Activated T-cell treated with anti-CD3 and anti-CD28 coated beads, Interleukin-2, amount 50 U/mL, for 24 hours (primary cell): ENCODE results near the gene SCYL1.
"Not testable (repeated sequence)": the region's sequence is repeated elsewhere in the genome, so short reads cannot be mapped to it uniquely, and the experiment has no call there.

Source experiments
- DNase-seq: peaks from one replicate; pipeline ENCODE4 v3.0.0-alpha.2; 2020
- H3K27ac Mint-ChIP-seq: 2 replicates; pipeline ENCODE4 v1.8.0; 2020; ENCODE audit warnings: mild to moderate bottlenecking, mixed read lengths
- H3K27me3 Mint-ChIP-seq: 2 replicates; pipeline ENCODE4 v1.8.0; 2020; ENCODE audit warnings: mixed read lengths
- H3K36me3 Mint-ChIP-seq: 2 replicates; pipeline ENCODE4 v1.8.0; 2020; ENCODE audit warnings: low read depth, mixed read lengths
- H3K4me1 Mint-ChIP-seq: 2 replicates; pipeline ENCODE4 v1.8.0; 2020; ENCODE audit warnings: low read depth, mixed read lengths
- H3K4me3 Mint-ChIP-seq: 2 replicates; pipeline ENCODE4 v1.8.0; 2020; ENCODE audit warnings: mild to moderate bottlenecking, moderate library complexity, mixed read lengths
- H3K9me3 Mint-ChIP-seq: 2 replicates; pipeline ENCODE4 v1.8.0; 2020; ENCODE audit warnings: mixed read lengths

SCYL1 gene

DNA sequence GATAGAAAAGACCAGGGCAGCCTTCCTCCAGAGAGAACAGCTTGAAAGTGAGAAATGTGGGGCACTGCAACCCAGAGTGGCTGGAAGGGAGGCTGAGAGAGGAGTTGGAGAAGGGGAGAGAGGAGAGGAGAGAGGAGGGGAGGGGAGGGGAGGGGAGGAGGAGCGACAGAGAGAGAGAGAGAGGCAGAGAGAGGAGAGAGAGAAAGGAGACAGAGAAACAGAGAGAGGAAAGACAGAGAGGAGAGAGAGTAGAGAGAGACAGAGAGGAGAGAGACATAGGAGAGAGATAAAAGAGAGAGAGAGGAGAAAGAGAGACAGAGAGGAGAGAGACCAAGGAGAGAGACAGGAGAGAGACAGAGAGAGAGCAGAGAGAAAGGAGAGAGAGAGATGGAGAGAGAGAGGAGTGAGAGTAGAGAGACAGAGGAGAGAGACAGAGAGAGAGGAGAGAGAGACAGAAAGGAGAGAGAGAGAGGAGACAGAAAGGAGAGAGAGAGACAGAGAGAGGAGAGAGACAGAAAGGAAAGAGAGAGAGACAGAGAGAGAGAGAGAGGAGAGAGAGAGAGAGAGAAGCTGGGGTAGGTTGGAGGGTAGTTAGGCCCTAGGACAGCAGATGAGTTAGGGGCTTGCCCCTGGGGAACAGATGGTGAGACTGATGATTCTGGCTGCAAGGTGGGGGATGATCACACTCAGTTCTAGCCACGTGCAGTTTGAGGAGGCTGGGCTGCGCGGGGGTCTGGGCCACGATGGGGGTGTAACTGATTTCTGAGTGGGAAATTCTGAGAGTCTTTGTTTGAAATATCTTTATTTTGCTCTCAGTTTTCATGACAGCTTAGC lies 8.5 kb upstream of the SCYL1 start:
- H3K27ac Mint-ChIP-seq, result peak overlapping the region; percentile 75

DNA sequence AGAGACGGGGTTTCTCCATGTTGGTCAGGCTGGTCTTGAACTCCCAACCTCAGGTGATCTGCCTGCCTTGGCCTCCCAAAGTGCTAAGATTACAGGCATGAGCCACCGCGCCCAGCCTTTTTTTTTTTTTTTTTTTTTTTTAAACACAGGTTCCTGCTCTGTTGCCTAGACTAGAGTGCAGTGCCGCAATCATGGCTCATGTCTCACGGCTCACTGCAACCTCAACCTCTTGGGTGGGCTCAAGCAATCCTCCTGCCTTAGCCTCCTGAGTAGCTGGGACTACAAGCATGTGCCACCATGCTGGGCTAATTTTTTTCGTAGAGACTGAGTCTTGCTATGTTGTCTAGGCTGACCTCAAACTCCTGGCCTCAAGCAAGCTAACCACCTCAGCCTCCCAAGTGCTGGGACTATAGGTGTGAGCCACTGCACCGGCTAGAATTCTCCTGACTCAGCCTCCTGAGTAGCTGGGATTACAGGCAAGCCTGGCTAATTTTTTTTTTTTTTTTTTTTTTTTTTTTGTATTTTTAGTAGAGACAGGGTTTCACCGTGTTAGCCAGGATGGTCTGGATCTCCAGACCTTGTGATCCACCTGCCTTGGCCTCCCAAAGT lies 5.8 kb upstream of the SCYL1 start:
- H3K4me1 Mint-ChIP-seq, result peaks cover 35% of the 10 kb centered on the region
- not testable (repeated sequence) for DNase-seq, H3K36me3 Mint-ChIP-seq, H3K4me3 Mint-ChIP-seq, H3K27ac Mint-ChIP-seq, H3K9me3 Mint-ChIP-seq, H3K27me3 Mint-ChIP-seq

More for the DNA sequence above, 8.5 kb upstream of the SCYL1 start:
- no peaks in the 10 kb centered on the region for H3K27me3 Mint-ChIP-seq
- H3K36me3 Mint-ChIP-seq, result no peaks in the 10 kb centered on the region
- no peak for DNase-seq
- no peaks in the 10 kb centered on the region for H3K9me3 Mint-ChIP-seq
- peaks cover 9% of the 10 kb centered on the region for H3K4me1 Mint-ChIP-seq
- no peak overlapping the region for H3K4me3 Mint-ChIP-seq

DNA sequence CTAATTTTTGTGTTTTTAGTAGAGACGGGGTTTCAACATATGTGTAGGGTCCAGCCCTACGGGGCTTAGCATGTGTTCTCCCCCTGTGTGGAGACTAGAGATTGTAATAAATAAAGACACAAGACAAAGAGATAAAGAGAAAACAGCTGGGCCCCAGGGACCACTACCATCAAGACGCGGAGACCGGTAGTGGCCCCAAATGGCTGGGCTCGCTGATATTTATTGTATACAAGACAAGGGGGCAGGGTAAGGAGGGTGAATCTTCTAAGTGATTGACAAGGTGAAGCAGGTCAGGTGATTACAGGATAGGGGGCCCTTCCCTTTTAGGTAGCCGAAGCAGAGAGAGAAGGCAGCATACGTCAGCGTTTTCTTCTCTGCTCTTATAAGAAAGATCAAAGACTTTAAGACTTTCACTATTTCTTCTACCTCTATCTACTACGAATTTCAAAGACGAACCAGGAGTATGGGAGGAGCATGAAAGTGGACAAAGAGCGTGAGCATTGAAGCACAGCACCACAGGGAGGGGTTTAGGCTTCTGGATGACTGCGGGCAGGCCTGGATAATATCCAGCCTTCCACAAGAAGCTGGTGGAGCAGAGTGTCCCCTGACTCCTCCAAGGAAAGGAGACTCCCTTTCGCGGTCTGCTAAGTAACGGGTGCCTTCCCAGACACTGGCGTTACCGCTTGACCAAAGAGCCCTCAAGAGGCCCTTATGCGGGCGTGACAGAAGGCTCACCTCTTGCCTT lies 2.9 kb upstream of the SCYL1 start:
- H3K27me3 Mint-ChIP-seq, DNase-seq, H3K9me3 Mint-ChIP-seq: not testable (repeated sequence)
- Mint-ChIP-seq H3K4me1 (peaks cover 47% of the 10 kb centered on the region), H3K36me3 (peaks cover 17% of the 10 kb centered on the region), H3K27ac (peak overlapping the region; percentile 42), H3K4me3 (peak overlapping the region; percentile 70)

DNA sequence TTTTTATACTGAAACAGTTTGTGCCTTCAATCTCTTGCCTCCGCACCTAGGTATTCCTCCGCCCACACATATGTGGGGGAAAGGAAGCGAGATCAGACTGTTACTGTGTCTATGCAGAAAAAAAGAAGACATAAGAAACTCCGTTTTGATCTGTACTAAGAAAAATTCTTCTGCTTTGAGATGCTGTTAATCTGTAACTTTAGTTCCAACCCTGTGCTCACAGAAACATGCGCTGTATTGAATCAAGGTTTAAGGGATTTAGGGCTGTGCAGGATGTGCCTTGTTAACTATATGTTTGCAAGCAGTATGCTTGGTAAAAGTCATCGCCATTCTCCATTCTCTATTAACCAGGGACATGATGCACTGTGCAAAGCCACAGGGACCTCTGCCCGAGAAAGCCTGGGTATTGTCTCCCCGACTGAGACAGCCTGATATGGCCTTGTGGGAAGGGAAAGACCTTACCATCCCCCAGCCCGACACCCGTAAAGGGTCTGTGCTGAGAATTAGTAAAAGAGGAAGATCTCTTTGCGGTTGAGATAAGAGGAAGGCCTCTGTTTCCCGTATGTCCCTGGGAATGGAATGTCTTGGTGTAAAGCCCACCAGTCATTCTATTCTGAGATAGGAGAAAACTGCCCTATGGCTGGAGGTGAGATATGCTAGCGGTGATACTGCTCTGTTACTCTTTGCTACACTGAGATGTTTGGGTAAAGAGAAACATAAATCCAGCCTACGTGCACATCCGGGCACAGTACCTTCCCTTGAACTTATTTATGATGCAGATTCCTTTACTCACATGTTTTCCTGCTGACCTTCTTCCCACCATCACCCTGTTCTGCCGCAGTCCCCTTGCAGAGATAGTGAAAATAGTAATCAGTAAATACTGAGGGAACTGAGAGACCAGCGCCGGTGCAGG lies 1.9 kb upstream of the SCYL1 start:
- Mint-ChIP-seq H3K36me3 (peaks cover 26% of the 10 kb centered on the region), H3K27ac (peak overlapping the region; percentile 86), H3K4me1 (peaks cover 51% of the 10 kb centered on the region), H3K4me3 (peak overlapping the region; percentile 70)
- not testable (repeated sequence) for H3K27me3 Mint-ChIP-seq, DNase-seq, H3K9me3 Mint-ChIP-seq

DNA sequence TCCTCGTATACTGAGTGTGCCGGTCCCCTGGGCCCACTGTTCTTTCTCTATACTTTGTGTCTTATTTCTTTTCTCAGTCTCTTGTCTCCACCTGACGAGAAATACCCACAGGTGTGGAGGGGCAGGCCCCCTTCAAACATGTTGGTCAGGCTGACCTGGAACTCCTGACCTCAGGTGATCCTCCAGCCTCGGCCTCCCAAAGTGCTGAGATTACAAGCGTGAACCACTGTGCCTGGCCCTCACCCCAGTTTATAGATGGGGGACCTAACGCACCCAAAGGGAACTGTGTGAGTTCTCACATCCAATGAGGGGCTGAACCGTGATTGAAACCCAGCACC lies 1.3 kb upstream of the SCYL1 start:
- Mint-ChIP-seq H3K4me1 (peaks cover 51% of the 10 kb centered on the region), H3K4me3 (peak overlapping the region; percentile 70), H3K27ac (peak overlapping the region; percentile 86), H3K36me3 (peaks cover 30% of the 10 kb centered on the region)
- H3K27me3 Mint-ChIP-seq, H3K9me3 Mint-ChIP-seq, DNase-seq: not testable (repeated sequence)

DNA sequence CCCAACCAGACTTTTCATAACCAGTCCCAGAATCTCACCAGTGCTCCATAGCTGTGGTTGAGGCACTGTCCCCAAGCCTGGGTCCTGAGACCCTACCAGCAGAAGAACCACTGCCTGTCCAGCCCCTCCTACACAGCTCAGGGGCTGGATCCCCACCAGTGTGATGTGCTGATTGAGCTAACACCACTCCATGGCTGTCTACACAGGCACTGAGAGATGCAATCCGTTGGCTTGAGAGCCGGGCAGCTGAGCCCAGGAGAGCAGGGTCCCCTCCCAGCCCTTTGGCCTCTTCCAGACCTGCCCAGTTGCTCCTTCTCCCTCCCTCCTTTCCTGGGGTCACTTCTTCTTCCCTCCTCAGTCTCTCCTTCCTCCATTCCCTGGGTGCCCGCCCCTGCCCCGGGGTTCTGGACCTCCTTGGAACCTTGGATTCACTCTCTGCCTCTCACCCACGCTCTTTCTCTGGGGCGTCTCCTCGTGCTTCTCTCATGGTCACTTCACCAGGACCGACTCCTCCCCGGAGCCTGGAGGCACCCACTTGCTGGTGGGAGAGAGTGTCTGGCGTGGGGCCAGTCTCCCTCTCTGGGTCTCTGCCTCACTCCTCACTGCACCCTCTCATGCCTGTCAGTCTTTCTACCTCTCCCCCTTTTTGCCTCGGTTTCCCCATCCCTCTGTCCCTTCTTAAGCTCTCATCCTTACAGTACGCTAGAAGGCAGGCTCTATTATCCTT lies 706 bp upstream of the SCYL1 start:
- DNase-seq, result no peak
- peaks cover 55% of the 10 kb centered on the region for H3K4me1 Mint-ChIP-seq
- H3K27ac Mint-ChIP-seq, result peak overlapping the region; percentile 86
- no peaks in the 10 kb centered on the region for H3K9me3 Mint-ChIP-seq
- H3K36me3 Mint-ChIP-seq, result peaks cover 34% of the 10 kb centered on the region
- H3K4me3 Mint-ChIP-seq, result peak overlapping the region; percentile 70
- no peaks in the 10 kb centered on the region for H3K27me3 Mint-ChIP-seq

DNA sequence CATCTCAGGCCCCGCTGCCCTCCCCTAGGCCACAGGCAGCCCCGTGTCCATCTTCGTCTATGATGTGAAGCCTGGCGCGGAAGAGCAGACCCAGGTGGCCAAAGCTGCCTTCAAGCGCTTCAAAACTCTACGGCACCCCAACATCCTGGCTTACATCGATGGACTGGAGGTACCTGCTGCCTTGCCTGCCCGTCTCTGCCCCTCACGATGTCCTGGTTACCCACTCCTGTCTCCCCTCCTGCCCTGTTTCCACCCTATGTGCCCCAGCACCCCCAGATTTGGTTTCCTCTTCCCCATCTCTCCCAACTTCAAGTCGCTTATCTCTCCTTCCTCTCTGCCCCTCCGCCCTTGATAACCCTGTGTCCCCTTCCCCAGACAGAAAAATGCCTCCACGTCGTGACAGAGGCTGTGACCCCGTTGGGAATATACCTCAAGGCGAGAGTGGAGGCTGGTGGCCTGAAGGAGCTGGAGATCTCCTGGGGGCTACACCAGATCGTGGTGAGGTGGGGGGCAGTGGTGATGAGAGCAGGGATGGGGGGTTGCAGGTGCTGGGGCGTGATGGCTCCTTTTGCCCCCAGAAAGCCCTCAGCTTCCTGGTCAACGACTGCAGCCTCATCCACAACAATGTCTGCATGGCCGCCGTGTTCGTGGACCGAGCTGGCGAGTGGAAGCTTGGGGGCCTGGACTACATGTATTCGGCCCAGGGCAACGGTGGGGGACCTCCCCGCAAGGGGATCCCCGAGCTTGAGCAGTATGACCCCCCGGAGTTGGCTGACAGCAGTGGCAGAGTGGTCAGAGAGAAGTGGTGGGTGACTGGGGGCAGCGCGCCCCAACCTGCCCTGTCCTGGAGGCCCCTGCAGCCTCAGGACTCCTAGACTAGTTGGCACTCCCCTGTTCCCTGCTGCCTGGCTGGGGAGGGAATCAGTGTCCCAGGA lies 930 bp downstream of the SCYL1 start:
- Mint-ChIP-seq H3K27ac (peak overlapping the region; percentile 88), H3K4me3 (peak overlapping the region; percentile 87), H3K4me1 (peaks cover 65% of the 10 kb centered on the region), H3K27me3 (no peaks in the 10 kb centered on the region), H3K36me3 (peaks cover 48% of the 10 kb centered on the region), H3K9me3 (no peaks in the 10 kb centered on the region)
- DNase-seq, result no peak

DNA sequence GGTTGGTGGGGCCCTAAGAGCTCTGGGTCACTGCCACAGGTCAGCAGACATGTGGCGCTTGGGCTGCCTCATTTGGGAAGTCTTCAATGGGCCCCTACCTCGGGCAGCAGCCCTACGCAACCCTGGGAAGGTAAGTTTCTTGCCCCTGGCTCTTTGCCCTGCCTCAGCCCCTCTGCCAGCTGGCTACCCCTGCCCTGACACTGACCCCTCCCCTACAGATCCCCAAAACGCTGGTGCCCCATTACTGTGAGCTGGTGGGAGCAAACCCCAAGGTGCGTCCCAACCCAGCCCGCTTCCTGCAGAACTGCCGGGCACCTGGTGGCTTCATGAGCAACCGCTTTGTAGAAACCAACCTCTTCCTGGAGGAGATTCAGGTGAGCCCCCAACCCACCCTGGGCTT lies 1.9 kb downstream of the SCYL1 start:
- Mint-ChIP-seq H3K27ac (peak overlapping the region; percentile 47), H3K27me3 (no peaks in the 10 kb centered on the region), H3K36me3 (peaks cover 58% of the 10 kb centered on the region), H3K4me1 (peaks cover 62% of the 10 kb centered on the region), H3K4me3 (peak overlapping the region; percentile 87), H3K9me3 (no peaks in the 10 kb centered on the region)
- no peak for DNase-seq

DNA sequence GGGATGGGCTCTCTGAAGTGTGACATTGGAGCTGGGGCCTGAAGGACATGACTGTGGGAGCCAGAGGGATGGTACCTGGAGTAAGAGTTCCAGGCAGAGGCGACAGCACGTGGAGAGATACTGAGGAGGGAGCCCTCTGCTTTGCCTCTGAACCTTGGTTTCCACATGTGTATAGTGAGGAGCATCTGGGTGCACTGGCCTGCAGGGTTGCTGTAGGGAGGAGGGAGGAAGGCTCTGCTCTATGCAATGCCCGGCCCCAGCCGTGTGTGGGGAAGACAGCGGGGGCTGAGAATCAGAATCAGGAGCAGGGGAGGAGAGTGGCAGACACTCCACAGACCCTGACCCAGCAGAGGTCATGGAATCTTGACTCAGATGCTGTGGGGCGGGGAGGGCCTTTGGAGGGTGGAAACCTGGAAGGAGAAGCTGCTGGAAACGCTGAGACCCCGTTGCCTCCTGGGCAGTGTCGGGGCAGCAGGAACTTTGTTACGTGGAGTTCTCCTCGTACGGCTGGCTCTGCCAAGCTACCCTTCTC lies 4.0 kb downstream of the SCYL1 start:
- H3K27ac Mint-ChIP-seq, result peak overlapping the region; percentile 57
- no peak for DNase-seq

DNA sequence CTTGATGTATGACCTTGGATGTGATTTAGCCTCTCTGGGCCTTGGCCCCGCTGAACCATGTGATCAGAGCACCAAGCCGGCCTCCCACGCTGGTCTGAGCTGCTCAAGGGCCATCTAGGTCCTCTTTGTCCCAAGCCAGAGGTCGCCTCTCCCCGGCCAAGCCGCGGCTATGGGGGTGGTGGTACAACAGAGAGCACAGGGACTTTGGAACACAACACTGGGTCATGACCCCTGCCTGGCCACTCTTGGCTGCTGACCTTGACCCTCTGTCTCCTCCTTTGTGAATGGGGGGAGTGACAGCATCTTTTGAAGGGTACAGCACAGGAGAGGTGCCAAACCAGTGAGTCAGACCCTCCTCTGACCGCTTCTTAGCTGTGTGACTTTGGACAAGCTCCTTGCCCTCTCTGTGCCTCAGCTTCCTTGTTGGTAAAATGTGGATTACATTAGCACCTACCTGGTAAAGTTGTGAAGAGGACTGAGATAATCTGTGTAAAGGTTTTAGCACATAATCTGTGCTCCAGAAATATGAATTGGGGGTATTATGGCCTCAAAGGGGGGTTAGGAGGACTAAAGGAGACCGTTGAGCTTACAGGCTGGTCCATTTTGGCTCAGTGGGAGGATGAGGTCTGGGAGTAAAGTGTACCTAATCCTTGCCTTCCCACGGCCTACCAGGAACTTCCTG lies 4.7 kb downstream of the SCYL1 start:
- DNase-seq, result no peak
- Mint-ChIP-seq H3K9me3 (no peaks in the 10 kb centered on the region), H3K27me3 (no peaks in the 10 kb centered on the region), H3K27ac (peak overlapping the region; percentile 27), H3K36me3 (peaks cover 84% of the 10 kb centered on the region), H3K4me3 (no peak overlapping the region), H3K4me1 (peaks cover 34% of the 10 kb centered on the region)

More for the DNA sequence above, 4.0 kb downstream of the SCYL1 start:
- H3K4me3 Mint-ChIP-seq, result no peak overlapping the region
- H3K4me1 Mint-ChIP-seq, result peaks cover 41% of the 10 kb centered on the region
- no peaks in the 10 kb centered on the region for H3K9me3 Mint-ChIP-seq
- H3K27me3 Mint-ChIP-seq, result no peaks in the 10 kb centered on the region
- peaks cover 79% of the 10 kb centered on the region for H3K36me3 Mint-ChIP-seq

DNA sequence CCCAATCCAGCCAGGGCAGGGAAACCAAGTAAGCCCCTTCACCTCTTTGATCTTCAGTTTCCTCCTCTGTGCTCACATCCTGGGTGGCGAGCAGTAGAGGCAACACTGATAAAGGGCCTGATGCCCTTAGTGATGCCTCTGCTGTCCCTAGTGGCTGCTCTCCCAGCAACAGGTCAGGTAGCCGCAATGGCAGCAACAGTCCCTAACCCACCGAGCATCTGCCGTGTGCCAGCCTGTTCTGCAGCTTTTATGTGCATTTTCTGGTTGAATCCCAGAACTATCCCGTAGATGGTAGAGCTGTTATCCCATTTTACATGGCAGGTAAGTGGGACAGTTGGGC lies 5.2 kb downstream of the SCYL1 start:
- H3K4me3 Mint-ChIP-seq, result no peak overlapping the region
- H3K27me3 Mint-ChIP-seq, result no peaks in the 10 kb centered on the region
- DNase-seq, result no peak
- peaks cover 33% of the 10 kb centered on the region for H3K4me1 Mint-ChIP-seq
- no peaks in the 10 kb centered on the region for H3K9me3 Mint-ChIP-seq
- peaks cover 88% of the 10 kb centered on the region for H3K36me3 Mint-ChIP-seq
- peak overlapping the region; percentile 27 for H3K27ac Mint-ChIP-seq

DNA sequence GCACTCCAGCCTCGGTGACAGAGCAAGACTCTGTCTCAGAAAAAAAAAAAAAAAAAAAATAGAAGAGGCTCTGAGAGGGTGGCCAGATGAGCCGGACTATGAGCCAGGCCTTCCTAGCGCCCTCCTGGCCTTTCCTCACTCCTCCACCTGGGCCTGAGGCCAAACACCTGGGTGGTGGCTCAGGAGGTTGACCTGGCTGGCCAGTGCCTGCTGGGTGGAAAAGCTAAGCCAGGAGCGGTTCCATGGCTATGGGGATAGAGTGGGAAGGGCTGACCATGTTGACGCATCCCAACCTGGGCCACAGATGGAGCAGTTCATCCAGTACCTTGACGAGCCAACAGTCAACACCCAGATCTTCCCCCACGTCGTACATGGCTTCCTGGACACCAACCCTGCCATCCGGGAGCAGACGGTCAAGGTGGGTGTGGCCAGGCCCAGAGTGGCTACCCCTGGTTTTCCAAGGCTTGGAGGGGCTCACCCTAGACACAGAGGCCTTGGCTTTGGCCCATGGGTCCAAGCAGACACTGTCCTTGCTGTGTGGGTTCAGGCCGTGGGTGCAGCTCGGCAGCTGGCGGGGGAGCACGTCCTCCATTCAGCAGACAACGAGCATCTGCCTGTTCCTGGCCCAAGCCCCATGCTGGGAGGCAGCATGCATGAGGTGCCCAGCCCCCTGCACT lies 7.6 kb downstream of the SCYL1 start:
- H3K4me1 Mint-ChIP-seq, result peaks cover 17% of the 10 kb centered on the region
- no peak overlapping the region for H3K4me3 Mint-ChIP-seq
- no peak for DNase-seq
- peaks cover 87% of the 10 kb centered on the region for H3K36me3 Mint-ChIP-seq
- H3K27ac Mint-ChIP-seq, result no peak overlapping the region
- no peaks in the 10 kb centered on the region for H3K27me3 Mint-ChIP-seq
- H3K9me3 Mint-ChIP-seq, result no peaks in the 10 kb centered on the region
